GM19023 (cell line): ENCODE results near the gene SMPD1.
A peak's percentile ranks its signal among the peaks of the same experiment; 100 is the strongest.
"Not testable (repeated sequence)": the region's sequence is repeated elsewhere in the genome, so short reads cannot be mapped to it uniquely, and the experiment has no call there.

Experiments
- ATAC-seq: cut with Tn5 transposase; IDR thresholded peaks from one replicate; pipeline ENCODE4 v1.9.1; 2021; ENCODE audit warnings: mild to moderate bottlenecking, moderate library complexity; ENCODE audit not compliant: unreplicated experiment

SMPD1 gene

DNA sequence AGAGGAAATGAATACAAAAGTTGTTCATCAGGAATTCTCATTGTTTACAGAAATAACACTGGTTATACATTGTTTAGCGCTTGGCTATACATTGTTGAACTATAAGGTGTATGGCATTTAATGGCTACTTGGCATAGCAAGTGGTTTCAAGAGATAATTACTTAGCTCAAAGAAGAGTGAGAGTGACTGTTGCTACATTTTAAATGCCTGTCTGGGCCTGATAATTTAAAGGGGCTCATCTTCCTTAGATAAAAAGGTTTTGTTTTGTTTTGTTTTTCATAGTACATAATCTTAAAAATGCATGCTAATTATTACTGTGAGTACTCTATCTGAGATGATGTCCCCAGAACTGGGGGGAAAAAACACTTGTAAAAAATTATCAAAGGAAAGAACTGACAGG lies 1.5 kb upstream of the SMPD1 start:
- no peak for ATAC-seq

DNA sequence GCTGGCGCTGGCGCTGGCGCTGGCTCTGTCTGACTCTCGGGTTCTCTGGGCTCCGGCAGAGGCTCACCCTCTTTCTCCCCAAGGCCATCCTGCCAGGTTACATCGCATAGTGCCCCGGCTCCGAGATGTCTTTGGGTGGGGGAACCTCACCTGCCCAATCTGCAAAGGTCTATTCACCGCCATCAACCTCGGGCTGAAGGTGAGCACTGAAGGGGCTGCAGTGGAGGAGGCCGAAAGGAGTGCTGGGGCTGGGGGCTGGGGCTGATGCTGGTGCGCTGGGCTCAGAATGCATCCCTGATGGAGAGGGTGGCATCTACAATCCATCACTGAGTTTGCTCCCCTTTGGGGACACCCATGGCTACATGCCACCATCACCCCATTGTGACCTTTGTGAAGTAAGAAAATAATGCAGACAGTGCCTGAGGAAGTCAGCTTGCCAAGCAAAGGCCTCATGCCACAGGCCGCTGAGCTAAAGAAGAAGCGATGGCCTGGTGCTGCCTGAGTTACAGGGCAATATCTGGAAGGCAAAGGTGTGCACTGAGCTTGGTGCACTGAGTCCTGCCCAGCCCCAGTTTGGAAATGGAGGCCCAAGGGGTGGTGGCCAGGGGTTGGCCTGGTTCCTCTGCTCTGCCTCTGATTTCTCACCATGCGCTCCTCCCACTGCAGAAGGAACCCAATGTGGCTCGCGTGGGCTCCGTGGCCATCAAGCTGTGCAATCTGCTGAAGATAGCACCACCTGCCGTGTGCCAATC lies 620 bp downstream of the SMPD1 start:
- no peak for ATAC-seq

DNA sequence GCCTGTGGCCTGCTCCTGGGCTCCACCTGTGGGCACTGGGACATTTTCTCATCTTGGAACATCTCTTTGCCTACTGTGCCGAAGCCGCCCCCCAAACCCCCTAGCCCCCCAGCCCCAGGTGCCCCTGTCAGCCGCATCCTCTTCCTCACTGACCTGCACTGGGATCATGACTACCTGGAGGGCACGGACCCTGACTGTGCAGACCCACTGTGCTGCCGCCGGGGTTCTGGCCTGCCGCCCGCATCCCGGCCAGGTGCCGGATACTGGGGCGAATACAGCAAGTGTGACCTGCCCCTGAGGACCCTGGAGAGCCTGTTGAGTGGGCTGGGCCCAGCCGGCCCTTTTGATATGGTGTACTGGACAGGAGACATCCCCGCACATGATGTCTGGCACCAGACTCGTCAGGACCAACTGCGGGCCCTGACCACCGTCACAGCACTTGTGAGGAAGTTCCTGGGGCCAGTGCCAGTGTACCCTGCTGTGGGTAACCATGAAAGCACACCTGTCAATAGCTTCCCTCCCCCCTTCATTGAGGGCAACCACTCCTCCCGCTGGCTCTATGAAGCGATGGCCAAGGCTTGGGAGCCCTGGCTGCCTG lies 1.4 kb downstream of the SMPD1 start:
- no peak for ATAC-seq

DNA sequence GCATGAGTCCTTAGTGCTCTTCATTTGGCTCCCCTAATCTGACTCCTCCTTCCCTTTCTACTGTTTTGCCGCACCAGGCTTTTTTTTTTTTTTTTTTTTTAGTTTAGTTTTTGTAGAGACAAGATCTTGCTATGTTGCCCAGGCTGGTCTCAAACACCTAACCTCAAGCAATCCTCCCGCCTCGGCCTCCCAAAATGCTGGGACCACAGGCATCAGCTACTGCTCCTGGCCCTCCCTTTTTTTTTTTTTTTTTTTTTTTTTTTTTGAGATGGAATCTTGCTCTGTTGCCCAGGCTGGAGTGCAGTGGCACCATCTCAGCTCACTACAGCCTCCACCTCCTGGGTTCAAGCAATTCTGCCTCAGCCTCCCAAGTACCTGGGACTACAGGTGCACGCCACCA lies 2.0 kb downstream of the SMPD1 start:
- ATAC-seq = not testable (repeated sequence)

DNA sequence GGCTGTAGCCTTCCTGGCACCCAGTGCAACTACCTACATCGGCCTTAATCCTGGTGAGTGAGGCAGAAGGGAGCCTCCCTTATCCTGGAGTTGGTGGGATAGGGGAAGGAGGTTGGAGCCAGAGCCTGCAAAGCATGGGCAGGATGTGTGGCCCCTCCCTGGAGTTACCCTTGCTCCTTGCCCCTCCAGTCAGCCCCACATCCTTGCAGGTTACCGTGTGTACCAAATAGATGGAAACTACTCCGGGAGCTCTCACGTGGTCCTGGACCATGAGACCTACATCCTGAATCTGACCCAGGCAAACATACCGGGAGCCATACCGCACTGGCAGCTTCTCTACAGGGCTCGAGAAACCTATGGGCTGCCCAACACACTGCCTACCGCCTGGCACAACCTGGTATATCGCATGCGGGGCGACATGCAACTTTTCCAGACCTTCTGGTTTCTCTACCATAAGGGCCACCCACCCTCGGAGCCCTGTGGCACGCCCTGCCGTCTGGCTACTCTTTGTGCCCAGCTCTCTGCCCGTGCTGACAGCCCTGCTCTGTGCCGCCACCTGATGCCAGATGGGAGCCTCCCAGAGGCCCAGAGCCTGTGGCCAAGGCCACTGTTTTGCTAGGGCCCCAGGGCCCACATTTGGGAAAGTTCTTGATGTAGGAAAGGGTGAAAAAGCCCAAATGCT lies 3.9 kb downstream of the SMPD1 start:
- ATAC-seq = no peak

DNA sequence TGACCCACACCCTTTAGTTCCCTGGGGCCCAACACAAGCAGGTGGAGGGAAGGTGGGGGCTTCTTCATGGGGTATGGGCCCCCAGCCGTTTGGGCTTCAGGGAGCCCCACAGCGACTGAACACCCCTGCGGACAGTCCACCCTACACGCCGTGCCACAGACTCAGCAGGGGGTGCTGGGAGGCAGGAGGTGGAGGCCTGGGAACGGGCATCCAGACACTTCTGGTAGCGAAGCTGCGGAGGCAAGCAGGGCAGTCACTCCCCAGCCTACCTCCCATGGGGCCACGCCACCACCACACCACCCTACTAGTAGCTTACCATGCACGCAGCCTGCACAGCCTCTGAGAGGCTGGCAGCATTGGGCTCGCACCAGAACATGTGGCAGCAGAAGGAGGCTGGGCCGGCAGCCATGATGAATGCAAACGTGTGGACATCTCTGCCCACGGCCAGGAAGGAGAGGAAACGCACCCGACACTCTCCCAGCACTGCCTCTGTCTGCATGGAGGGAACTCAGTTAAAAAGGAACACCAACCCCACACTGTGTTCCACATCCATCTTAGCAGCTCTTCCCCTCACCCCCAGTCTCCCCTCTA lies 5.3 kb downstream of the SMPD1 start:
- ATAC-seq = no peak

DNA sequence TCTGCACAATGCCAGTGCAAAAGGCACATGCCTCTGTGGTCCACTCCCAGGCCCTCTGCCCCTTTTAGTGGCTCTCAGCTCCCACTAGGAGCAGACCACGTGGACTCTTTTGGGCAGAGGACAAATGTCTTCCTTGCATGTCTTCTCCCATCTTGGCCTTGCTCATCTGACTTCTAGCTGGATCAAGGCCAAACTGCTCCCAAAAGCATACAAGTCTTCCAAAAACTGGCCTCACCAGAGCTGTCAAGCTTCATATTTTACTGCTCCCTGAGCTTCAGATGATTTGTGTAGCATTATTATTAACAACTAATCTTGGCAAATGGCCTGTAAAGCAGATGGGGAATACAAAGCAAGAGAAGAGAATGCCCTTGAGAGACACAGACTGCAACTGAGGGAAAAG lies 6.9 kb downstream of the SMPD1 start:
- no peak for ATAC-seq

DNA sequence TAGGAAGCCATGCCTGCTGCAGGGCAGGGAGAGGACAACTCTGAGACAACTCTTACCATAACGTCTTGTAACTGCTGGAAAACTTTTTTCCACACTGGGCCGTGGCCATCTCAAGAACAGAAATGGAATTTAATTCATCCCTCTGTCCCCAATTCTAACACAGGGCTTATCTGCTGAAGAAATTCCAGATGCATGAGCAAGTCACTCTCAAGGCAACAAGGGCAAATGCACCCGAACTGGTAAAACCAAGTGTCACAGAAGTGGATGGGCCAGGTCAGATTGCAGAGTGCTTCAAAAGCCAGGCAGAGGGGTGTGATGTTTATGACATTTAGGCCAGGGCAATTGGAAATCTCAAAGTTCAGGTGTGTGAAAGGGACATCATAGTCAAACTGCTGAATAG lies 7.4 kb downstream of the SMPD1 start:
- ATAC-seq = no peak

DNA sequence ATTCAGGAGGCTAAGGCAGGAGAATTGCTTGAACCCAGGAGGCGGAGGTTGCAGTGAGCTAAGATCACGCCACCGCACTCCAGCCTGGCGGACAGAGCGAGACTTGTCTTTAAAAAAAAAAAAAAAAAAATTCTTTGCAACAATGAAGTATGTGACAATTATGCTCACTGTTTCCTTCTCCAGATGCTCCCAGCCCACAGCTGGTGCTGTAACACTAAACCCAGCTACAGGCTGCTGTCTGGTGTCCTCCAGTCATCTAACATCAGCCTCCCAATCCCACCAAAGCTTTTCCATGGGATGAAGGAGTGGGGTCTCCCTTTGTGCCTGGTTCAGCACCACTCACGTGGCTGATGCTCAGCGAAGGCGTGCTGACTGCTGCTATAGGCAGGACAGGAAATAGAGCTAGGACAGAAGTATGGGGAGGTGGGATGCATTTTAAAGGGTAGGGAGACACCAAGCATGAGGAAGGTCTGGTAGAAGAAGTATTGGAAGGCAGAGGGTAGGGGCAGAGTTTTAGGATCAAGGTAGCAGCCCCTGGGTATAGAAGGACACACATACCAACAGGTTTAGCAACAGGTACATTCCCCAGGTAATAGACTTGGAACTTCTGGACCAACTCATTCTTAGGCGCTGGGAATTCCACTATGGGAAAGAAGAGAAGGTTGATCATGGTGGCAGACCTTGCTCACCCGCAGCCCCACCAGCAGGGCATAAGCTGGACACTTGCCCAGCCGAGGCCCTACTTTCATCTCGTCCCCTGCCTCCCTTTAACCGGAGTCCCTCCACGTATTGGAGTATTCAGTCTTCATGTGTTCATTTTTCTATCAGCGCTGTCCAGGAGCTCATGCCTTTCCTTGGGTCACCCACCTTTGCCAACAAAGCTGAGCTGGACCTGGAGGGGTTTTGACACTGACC lies 10.4 kb downstream of the SMPD1 start:
- no peak for ATAC-seq

DNA sequence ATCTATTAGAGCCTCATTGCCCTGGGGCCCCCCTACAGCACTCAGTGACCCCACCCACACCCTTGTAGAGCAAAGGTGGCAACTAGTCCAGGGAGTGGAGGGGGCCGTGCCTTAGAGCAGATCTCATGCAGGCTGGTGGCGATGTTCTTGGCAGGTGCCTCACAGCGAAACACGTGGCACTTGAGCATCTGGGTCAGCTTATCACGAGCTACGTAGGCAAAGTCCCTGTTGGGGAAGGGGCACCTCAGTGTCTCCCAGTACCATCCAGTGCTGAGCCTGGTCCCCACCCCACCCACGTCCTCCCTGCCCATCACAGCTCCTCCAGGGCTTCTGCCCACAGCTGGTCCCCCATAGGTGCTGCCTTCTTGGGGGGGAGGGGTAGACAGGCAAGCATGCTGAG lies 11.2 kb downstream of the SMPD1 start:
- ATAC-seq = no peak

DNA sequence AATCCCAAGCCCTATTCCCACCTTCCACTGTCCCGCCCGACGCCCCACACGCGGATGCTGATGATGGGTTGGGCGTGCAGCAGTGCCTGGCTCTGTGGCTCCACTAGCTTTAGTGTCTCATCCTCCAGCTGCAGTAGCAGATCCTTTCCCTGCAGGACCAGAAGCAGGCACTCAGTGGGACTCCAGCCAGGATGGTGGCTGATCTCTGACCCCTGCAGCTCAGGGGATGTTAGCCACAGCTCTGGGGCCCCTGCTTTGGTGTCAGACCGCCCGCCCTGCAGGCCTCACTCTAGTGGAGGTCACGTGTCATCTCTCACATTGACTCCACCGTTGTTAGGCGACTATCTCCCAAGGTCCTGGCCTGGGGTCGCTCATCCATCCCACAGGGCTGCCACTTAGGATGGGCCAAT lies 11.8 kb downstream of the SMPD1 start:
- ATAC-seq = peak; percentile 55

DNA sequence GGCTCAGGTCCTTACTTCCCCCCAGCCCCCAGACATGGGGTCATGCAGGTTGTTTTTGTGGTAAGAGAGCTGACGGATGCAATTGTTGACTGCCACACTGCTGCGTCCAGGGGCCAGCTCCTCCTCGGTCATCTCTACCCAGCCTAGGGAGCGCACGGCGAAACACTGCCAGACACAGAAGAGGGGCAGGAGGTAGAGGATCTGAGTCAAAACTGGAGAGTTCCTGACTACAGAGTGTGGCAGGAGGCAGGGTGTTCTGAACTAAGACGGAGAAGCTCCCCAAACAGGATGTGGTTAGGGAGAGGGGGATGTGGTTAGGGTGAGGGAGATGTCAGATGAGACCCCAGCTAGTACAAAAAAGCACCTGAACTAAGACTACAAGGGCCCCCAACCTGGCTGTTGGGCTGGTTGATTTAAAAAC lies 12.3 kb downstream of the SMPD1 start:
- ATAC-seq = peak; percentile 77

DNA sequence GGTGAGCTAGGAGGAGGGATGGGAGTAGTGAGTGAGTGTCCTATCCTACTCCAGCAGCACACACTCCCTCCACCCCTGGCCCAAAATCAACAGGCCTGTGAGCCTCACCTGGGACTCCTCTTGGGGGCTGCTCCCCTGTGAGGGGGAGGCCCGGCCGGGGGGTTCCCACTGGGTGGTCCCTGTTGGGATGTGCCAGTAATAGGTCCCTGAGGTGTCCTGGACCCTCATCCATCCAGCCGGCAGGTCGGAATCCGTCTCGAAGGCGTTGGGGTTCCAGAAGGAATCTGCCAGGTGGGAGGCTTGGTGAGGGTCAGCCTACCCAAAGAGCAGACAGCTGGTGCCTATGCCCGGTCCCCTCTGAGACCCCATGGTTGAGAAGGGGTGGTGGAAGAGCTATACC lies 13.3 kb downstream of the SMPD1 start:
- no peak for ATAC-seq

DNA sequence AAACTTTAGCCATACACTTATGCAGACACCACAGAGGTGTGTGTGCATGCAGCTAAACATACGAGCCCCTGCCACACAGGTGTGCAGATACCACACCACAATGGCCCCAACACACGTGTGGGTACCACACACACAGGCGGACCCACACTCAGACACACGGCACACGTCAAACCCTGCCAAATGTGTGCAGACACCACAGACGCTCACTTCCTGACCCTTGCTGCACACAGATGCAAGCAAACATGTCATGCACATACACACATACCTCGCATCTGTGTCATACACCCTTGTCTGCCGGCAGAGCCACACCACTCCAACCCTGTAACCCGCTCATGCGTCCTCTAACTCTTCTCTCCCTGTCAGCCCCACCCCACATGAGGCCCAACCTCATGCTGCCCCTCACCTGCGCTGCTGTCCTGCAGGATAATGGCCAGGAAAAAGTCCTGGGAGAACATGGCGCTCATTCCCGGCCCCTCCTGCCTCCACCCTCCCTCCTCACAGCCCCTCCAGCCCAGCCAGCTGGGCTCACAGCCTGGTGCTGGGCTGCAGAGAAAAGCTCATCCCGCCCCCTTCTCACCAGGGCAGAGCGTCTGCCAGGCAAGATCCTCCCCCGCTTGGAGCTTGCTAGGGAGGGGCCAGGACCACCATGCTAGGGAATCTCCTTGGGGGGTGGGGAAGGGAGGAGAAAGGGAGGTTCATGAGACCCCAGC lies 14.2 kb downstream of the SMPD1 start:
- ATAC-seq = no peak

DNA sequence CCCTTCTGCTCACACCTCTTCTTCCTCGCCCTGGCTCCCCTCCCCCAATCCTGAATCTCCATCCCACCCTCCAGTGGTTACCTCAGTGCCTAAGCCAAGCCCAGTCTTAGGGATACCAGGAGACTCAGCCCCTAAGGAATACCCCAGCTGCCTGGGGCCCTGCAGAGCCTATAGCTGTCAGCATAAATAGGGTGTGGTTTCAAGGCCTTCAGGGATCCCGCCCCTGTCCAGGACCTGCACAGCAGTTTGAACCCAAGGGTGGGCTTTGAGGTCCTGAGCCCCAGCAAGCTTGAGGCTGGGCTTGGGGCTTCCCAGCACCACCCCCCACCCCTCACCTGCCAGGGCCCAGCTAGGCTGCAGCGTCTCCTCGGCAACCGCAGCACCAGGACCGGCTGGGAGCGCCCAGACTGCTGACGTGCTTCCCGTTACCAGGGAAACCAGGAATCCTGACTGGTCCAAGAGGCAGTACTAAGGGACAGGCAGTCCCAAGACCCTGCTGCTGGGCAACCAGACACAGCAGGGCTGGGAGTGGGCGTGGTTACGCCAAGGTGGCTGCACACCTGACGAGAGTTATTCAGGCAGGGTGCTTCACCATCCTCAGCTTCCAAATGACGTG lies 14.9 kb downstream of the SMPD1 start:
- no peak for ATAC-seq

DNA sequence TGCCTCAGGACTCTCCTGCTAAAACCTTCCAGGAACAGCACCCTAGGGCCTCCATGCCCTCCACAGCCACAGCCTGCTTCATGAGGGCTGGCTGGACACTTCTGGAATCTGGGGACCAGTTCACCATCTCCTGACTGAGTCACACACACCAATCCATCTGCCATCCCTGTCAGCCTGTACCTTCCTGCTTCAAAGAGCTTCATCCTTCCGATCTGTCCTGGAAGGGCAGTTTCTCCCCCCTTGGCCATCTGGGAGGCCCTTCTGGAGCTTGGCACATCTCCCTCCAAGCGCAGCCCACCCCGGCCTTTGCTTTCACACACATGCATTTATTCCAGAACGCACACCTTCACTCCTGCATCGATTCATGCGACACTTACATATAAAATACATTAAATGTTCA lies 15.6 kb downstream of the SMPD1 start:
- no peak for ATAC-seq

DNA sequence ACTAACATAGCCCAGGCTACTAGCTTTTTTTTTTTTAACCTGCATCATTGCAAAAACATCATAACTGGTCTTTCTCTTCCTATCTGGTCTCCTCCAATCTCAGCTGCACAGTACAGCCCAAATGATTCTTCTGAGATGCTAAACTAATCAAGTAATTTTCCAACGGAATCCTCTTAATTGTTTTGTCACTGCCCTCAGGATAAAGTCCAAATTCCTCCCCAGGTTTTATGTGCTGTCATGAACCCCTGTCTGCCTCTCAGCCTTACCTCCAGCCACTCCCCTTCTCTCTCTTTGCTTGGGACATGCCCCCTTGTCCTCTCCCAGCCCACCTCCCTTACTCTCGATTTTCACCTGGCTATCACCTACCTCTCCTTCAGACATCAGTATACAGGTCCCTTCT lies 16.1 kb downstream of the SMPD1 start:
- no peak for ATAC-seq

DNA sequence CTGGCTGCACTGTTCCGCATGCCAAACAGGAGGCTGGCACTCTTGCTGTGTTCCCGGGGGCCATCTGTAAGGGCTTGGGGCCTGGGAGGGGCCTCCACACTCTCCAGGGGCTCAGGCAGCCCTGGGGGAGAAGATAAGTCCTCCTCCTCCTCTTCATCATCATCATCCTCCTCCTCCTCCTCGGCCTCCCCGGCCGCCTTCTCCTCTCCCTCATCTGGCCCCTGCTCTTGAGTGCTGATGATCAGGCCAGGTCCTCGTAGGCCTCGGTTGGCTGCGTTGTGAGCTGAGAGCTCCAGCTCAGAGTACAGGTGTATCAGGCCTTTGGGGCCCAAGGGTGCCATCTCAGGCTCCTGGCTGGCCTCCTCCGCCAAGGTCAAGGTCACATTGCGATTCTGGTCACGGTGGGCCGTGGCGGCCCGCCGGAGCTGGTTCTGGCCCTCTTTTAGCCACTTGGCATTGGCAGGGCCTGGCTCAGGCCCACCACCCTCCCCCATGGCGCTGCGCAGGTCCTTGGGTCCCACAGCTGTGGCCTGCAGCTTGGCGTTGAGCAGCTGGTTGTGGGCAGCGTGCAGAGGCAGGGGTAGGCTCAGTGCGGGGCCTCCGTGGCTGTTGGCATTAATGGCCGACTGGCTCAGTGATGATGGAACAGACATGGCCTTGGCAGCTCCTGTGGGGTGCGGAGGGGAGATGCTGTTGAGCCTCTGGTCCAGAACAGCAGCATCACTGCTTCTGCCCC lies 20.6 kb downstream of the SMPD1 start:
- ATAC-seq = no peak

DNA sequence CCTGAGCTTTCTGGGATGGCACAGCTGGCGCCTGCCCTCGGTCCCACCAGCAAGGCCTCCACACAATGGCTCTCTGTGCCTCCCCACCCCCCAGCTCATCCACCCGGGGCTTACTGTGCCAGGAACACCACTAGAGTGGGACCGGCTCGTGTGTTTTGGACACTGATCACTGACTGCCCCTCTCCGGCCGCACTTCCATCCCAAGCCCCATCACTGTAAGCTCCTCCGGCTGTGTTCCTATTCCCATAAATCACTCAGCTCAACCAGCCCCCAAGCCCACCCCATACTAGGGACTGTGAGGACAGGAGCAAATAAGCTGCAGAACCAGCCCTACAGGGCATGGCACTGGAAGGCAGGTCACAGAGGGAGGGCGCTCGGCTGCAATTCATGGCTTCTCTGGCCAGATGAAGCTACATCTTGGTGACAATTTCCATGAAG lies 21.3 kb downstream of the SMPD1 start:
- no peak for ATAC-seq
